Activated CD8-positive, alpha-beta memory T cell treated with anti-CD3 and anti-CD28 coated beads, Interleukin-2, amount 50 U/mL, for 1 hour (primary cell): ENCODE measurements around the gene JAKMIP1.

ENCODE experiments used
- DNase-seq: peaks from one replicate; pipeline ENCODE4 v3.0.0-alpha.2; 2020; ENCODE audit errors: extremely low read depth

The JAKMIP1 gene

GRCh38 chr4:5992171-5992827, 208.1 kb downstream of the JAKMIP1 start:
- no peak for DNase-seq

- DNase-seq = no peak
Measured at GRCh38 chr4:5991405-5991804, 208.9 kb downstream of the JAKMIP1 start.

GRCh38 chr4:5990446-5991160, 209.7 kb downstream of the JAKMIP1 start:
- DNase-seq = no peak

- no peak for DNase-seq
Measured at GRCh38 chr4:5989236-5990225, 210.8 kb downstream of the JAKMIP1 start.

- DNase-seq = no peak
Measured at GRCh38 chr4:5988086-5988845, 212.1 kb downstream of the JAKMIP1 start.

- no peak for DNase-seq
Measured at GRCh38 chr4:5984843-5985242, 215.5 kb downstream of the JAKMIP1 start.

GRCh38 chr4:5982156-5982973, 218.0 kb downstream of the JAKMIP1 start:
- DNase-seq = no peak

GRCh38 chr4:5980436-5981155, 219.8 kb downstream of the JAKMIP1 start:
- no peak for DNase-seq

- no peak for DNase-seq
Measured at GRCh38 chr4:5979981-5980380, 220.4 kb downstream of the JAKMIP1 start.

- DNase-seq = no peak
Measured at GRCh38 chr4:5976921-5977320, 223.4 kb downstream of the JAKMIP1 start.

- no peak for DNase-seq
Measured at GRCh38 chr4:5976431-5976830, 223.9 kb downstream of the JAKMIP1 start.
